ENCODE measurements around the gene MAF.

MAF gene

DNA sequence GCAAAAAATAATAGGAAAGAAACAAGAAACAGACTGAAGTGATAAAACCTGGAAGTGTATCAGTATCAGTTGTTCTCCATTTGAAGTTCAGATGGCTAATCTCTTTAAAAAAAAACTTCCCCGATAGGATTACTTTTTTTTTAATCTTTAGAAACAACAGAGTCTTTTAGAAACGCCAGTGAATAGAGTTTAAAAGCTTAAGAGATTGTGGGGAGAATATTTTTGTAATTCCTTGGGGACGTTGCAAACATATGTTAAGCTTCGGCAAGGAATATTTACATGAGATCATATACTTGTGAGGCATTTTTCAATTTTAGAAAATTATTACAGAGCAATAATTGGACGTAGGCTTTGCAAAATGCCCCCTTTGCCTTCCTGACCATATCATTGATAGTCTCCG, 13.2 kb downstream of the MAF start:
- DNase-seq: no peak

DNA sequence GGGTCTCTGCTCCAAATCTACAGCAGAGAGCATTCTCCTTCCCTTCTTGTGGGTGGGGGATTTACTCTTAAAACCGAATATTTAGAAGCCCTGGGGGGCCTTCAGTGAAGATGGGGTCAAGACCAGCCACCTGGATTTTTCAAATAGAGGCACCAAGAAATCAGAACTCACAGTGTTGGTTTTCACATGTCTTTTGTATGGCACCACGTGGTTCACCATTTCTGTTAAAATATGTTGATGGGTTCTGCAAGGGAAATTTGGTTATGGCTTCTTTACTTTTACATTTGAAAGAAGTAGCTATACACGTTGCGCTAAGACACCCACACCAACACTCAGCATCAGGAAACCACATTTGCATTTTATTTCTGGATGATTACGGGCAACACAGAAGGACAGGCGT, 17.7 kb downstream of the MAF start:
- no peak for DNase-seq

DNA sequence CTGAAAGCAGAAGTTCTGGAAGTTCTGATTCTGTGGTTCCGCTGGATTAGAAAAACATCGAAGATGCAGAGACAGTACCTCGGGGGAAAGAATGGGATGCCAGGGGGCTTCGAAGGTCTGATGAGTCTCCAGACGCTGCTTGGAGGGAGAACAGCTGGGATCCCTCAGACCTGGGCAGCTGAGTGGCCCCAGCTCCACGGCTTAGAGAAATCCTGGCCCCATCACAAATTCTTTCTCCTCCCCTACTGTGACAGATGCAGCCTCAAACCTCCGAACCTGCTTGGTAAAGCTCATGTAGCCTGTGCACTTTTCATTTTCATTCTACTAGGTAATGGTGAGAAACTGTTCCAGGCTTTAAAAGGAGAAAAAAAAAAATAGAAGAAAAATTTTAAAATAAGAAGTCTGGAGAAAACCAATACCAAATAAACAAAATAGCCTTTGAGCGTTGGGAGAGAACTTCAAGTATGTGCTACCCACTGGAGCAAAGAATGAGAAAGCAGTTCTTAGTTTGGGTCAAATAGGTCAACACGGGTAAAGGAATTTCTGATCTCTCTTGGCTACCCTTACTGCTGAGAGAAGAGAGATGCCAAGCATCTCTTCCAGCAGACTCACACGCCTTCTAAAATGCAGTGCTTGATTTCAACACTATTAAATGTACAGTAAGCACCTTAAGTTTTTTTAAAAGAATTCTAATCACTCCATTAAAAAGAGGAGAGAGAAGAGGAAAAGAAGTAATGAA, 19.9 kb downstream of the MAF start:
- DNase-seq: no peak

DNA sequence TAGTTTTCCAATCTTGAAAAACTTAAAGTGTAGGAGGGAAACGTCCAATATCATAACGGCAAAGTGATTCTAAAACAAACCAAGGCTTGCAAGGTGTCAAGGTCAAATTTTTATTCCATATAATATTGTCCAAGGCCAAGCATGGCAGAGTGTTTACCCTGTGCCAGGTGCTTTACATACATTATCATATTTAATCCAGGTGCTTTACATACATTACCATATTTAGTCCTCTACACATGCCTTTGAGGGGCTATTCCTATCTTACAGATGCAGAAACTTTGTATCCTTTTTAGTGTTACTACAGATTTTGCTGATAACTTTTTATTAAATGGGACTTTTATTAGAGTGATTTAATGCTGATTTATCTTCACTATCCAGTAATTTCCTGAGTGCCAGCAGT, 23.9 kb downstream of the MAF start:
- no peak for DNase-seq

DNA sequence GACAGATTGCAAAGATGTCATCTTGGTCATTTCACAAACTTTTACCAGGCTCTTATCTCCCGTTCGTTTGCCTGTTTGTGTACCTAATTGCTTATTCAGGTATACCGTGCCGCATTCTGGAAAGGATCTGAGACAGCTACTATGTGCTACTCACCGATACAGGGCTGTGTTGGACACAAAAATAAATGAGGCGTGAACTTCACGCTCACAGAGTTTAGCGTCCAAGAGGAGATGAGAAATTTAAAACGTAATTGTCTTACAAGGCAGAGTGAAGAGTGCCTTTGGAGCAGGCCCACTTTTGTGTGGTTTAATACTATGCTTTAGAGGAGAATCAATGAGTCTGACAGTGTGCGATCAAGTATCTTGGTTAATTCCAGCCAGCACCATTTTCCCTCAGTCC, 26.7 kb downstream of the MAF start:
- DNase-seq: no peak

DNA sequence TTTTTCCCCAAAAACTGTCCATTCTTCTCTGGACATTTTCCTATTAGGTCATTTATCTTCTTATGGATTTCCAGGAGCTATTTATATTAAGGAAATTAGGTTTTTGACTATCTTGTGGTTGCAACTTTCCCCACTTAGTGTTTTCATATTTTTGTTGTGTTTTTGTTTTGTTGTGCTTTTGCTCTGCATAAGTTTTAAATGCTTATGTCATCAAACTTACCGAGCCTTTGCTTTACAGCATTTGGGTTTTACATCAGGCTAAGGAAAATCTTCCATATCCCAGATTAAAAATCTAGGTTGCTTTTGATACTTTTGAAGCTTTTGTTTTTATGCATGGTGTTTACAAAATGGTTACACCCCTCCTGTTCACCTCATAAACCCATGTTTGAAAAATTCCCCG, 27.5 kb downstream of the MAF start:
- no peak for DNase-seq

DNA sequence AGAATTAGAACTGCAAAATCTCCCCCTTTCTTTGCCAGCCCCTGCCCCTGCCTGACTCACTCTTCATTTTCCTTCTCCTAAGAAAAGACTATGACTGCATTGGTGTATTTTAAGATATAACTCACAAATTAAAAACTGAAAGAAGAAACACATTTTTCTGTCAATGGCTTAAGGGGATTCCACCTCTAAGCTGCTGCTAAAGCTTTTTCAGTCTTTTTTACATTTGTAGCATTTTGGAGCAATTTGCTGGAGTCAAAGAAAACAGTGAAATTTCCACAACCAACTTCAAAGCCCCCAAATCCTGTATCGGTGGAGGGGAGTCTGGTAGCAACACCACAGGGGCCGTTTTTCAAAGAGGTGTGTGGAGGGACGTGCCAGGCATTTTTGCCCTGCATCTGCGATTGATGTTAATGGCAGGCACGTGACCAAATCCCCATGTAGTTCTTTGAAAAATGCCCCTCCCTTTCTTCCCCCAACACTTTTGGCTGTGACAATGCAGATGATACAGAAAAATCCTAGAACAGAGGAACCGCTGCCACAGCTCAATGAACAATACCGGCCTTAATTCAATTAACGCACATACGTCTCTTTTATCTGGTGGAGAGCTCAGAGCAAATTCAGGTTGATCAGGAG, 28.5 kb downstream of the MAF start:
- DNase-seq: no peak

DNA sequence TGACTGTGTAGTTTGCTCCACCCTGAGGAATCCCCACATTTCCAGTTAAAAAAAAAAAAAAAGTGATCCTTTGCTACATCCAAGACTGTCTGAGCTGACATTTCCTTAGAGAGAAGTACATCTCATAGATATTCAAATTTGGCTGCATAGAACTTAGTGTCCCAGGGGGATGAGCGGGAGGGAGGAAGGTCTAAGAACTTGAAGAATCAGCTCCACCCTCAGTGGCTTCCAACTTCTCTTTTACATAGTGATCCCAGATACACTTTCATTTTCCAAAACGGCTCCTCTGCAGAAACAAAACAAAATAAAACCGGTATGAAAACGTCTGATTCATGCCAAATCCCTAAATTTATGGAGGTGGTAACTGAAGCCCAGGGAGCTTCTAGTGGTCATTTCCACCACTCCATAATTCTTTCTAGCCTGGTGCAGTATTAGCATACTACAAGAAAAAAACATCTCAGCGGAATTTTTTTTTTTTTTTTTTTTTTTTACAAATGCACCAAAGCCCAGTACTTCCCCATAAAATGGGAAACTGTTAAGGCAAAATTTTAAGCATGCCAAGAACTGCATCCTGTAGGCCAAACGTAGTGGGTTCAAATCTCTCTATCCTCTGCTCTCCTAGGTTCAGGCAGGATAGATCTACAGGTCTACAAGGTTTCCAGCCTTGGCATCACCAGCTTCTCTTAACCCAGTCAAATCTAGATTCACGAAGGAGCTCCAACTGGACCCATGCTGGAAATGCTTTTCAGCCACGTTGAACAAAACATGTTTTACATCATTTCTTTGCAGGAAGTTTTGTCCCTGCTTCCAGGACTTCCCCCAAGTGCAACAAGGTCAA, 29.3 kb downstream of the MAF start:
- DNase-seq: no peak

GRCh38 chr16:79564671-79565107, 35.8 kb downstream of the MAF start:
- DNase-seq: no peak

DNA sequence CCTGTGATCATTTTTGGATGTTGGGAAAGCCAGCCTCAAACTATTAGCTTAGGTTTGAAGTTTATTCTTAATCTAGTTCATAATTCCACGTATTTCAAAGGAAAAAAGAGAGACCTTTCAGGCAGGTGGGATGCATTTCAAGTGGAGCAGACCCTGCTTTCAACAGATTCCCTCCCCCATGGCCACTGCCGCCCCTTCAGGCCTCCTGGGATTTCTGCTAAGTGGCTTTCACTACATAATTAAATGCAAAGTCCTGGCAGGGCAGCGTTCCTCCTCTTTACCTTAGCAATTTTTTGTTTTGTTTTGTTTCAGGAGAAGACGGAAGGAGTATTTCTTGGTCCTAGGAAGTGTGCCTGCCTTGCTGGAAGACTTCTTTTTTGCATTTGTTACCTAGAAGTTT, 36.6 kb downstream of the MAF start:
- no peak for DNase-seq

GRCh38 chr16:79562166-79562823, 38.2 kb downstream of the MAF start:
- no peak for DNase-seq

GRCh38 chr16:79561729-79562128, 38.8 kb downstream of the MAF start:
- DNase-seq: no peak

DNA sequence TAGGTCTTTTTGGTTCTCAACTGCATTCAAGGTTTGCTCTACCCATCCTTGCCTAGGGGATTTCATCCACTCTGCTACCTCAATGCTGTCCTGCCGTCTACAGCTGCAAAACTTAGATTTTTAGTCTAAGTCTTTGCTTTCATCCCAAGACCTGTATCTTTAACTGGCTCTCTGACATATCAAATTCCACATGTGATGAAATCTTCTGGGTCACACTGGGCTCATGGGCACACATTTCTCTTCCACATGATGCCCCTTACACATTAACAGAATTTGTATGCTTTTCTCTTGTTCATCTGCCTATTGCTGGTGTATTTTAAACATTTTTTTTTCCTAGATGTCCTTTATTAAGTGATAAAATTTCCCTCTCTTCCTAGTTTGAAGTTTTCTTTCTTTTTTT, 39.6 kb downstream of the MAF start:
- DNase-seq: no peak

- no peak for DNase-seq
Measured at GRCh38 chr16:79560318-79560717, 40.2 kb downstream of the MAF start.

- DNase-seq: no peak
Measured at GRCh38 chr16:79559532-79559931, 41.0 kb downstream of the MAF start.

DNA sequence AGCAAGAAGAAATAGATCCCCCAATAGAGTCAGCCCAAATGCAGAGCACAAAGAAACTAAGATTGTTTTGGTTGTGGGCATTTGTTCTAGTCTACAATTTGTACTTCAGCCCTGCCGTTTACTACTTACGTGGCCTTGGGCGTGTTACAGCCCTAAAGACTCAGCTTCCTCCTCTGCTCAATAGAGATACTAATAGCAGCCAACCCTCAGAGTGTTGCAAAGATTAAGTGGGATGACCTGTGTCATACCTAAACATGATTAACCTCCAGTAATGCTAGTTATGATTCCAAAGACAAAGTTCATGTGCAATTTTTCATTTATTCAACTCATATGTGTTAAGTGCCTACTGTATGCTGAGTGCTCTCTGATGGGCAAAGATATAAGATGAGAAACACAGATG, 43.1 kb downstream of the MAF start:
- no peak for DNase-seq

GRCh38 chr16:79554912-79555311, 45.6 kb downstream of the MAF start:
- no peak for DNase-seq

DNA sequence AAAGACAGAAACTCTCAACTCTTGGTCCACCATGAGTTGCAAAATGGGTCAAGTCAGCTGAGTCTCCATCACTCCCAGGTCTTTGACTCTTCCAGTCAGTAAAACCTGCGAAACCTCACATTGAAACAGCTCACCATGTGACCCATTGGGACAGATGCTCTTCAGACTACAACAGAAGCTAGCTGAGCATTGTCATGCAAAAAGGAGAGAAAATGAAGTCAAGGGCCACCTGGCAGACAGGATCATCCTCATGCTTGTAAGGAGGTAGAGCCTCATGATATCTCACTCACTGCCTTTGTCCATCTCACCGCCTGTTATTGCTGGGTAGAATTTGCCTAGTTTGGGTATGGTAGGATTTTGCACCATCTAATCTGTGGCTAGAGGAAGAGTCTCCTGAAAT, 50.2 kb downstream of the MAF start:
- DNase-seq: no peak

GRCh38 chr16:79547085-79547484, 53.5 kb downstream of the MAF start:
- no peak for DNase-seq

Data from NCI-H2227 treated with DMSO at 0.1 percent for 48 hours (cell line).